A673 (cell line): ENCODE measurements around the gene HS1BP3. TPM values are rescaled to one million over a fixed set of nuclear protein-coding genes. Genes with fewer than 3 reads are reported as not detected.
A peak's percentile ranks its signal among the peaks of the same experiment; 100 is the strongest.

ENCODE experiments used
- BruUV-seq: library from RNA; stranded (reverse); fragments of 400-500 nt; replicated peaks from 2 replicates; lab custom pipeline; 2021; lab: Mats Ljungman, UMichigan
- CTCF ChIA-PET: fragments of 300-600 bp; sonication (Branson Sonifier 250); formaldehyde crosslinking; loops from one replicate; lab custom pipeline; 2022; ENCODE audit warnings: antibody characterized with exemption; lab: Charles Lee
- POLR2A ChIA-PET: fragments of 300-600 bp; sonication (Branson Sonifier 250); formaldehyde crosslinking; loops from one replicate; lab custom pipeline; 2022; ENCODE audit warnings: antibody characterized with exemption; ENCODE audit not compliant: low non-redundant PET; lab: Charles Lee
- DNase-seq: peaks from one replicate; pipeline ENCODE4 v3.0.0-alpha.2; 2015; ENCODE audit warnings: low spot score
- H3K27ac ChIP-seq: fragments of 200-600 bp; sonication (generic); 2 replicates; pipeline ENCODE4 v1.5.1; 2016; ENCODE audit warnings: mixed run types, low read depth, mild to moderate bottlenecking, mixed read lengths, antibody characterized with exemption, low read length; ENCODE audit not compliant: poor library complexity, severe bottlenecking
- H3K27me3 ChIP-seq: fragments of 200-600 bp; sonication (generic); replicated peaks from 2 replicates; pipeline ENCODE4 v1.6.1; 2017; ENCODE audit warnings: mixed run types, low read depth, mild to moderate bottlenecking, mixed read lengths, antibody characterized with exemption, low read length; ENCODE audit not compliant: insufficient read depth, poor library complexity
- H3K36me3 ChIP-seq: fragments of 200-600 bp; sonication (generic); 2 replicates; pipeline ENCODE4 v1.6.1; 2016; ENCODE audit warnings: mixed run types, mild to moderate bottlenecking, mixed read lengths, antibody characterized with exemption, low read length; ENCODE audit not compliant: insufficient read depth, poor library complexity, severe bottlenecking
- H3K4me1 ChIP-seq: fragments of 200-600 bp; sonication (generic); 2 replicates; pipeline ENCODE4 v1.6.1; 2017; ENCODE audit warnings: mixed run types, mild to moderate bottlenecking, mixed read lengths, antibody characterized with exemption, low read length; ENCODE audit not compliant: insufficient read depth, poor library complexity, severe bottlenecking
- H3K4me3 ChIP-seq: fragments of 200-600 bp; sonication (generic); 2 replicates; pipeline ENCODE4 v1.5.1; 2016; ENCODE audit warnings: low read depth, mixed run types, mild to moderate bottlenecking, mixed read lengths, low read length; ENCODE audit not compliant: poor library complexity, severe bottlenecking
- H3K9me3 ChIP-seq: fragments of 200-600 bp; sonication (generic); 2 replicates; pipeline ENCODE4 v1.6.1; 2016; ENCODE audit warnings: mixed run types, low read depth, mild to moderate bottlenecking, mixed read lengths, antibody characterized with exemption, low read length; ENCODE audit not compliant: poor library complexity, severe bottlenecking
- EZH2 ChIP-seq: fragments of 200-600 bp; sonication (generic); IDR thresholded peaks from 2 replicates; pipeline ENCODE4 v1.6.1; 2017; ENCODE audit warnings: borderline replicate concordance, low read depth, mild to moderate bottlenecking, mixed read lengths, antibody characterized with exemption, low read length; ENCODE audit not compliant: poor library complexity, severe bottlenecking
- intact Hi-C: fragments of 100-400 bp; cut with micrococcal nuclease; formaldehyde crosslinking; loops from one replicate; pipeline ENCODE4 v1.10.0; 2022; ENCODE audit not compliant: unreplicated experiment
- total RNA-seq: library from RNA; stranded (reverse); gene quantifications from 2 replicates; pipeline ENCODE4 v1.2.3, GENCODE V29; 2021
- TF ChIP-seq, protein P1 (sequence below): fragments of 300-800, 200-600 bp; sonication (generic); conservative IDR thresholded peaks from 2 replicates; pipeline ENCODE4 v1.5.1; 2017; ENCODE audit warnings: low read depth, mild to moderate bottlenecking, antibody characterized with exemption, low read length, moderate library complexity, mixed read lengths

HS1BP3 gene
- total RNA-seq, 1 experiment from 2014 or later, result 12.6 TPM

DNA sequence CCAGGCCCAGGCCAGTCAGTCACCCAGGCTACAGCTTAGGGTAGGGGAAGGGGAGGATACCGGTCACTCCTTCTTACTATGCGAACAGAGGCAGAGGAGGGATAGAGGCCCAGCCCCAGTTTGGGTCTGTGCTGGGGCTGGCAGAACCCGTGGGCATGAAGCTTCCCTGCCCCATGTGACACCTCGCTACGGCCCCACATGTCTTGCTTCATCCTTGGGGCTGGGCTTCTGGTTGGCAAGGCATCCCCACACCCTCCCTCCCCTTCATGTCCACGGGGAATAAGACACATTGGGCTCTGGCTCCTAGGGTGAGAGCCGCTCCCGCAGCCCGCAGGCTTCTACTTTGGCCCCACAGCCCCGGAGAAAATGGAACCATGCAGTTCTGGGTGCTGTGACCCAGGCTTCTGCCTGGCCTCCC is 32.4 kb downstream of the HS1BP3 start:
- H3K27me3 ChIP-seq, result no peaks in the 10 kb centered on the region
- H3K9me3 ChIP-seq, result no peaks in the 10 kb centered on the region
- no TSS peak for BruUV-seq
- ChIA-PET CTCF (no interaction called here), POLR2A (no interaction called here)
- intact Hi-C loops, result no loop called here
- no peak overlapping the region for H3K27ac ChIP-seq
- H3K36me3 ChIP-seq, result no peaks in the 10 kb centered on the region
- H3K4me3 ChIP-seq, result no peak overlapping the region
- TF ChIP-seq, protein P1, sequence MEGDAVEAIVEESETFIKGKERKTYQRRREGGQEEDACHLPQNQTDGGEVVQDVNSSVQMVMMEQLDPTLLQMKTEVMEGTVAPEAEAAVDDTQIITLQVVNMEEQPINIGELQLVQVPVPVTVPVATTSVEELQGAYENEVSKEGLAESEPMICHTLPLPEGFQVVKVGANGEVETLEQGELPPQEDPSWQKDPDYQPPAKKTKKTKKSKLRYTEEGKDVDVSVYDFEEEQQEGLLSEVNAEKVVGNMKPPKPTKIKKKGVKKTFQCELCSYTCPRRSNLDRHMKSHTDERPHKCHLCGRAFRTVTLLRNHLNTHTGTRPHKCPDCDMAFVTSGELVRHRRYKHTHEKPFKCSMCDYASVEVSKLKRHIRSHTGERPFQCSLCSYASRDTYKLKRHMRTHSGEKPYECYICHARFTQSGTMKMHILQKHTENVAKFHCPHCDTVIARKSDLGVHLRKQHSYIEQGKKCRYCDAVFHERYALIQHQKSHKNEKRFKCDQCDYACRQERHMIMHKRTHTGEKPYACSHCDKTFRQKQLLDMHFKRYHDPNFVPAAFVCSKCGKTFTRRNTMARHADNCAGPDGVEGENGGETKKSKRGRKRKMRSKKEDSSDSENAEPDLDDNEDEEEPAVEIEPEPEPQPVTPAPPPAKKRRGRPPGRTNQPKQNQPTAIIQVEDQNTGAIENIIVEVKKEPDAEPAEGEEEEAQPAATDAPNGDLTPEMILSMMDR, result no peak
- no peak for TF ChIP-seq EZH2
- no peak for DNase-seq
- no peaks in the 10 kb centered on the region for H3K4me1 ChIP-seq

- no peaks in the 10 kb centered on the region for H3K27me3 ChIP-seq
- TF ChIP-seq, protein P1, result no peak
- no peak for TF ChIP-seq EZH2
- CTCF ChIA-PET, result no interaction called here
- H3K4me3 ChIP-seq, result no peak overlapping the region
- H3K9me3 ChIP-seq, result no peaks in the 10 kb centered on the region
- no peaks in the 10 kb centered on the region for H3K4me1 ChIP-seq
- BruUV-seq, result no TSS peak
- H3K36me3 ChIP-seq, result no peaks in the 10 kb centered on the region
- peak; percentile 25 for DNase-seq
- POLR2A ChIA-PET, result no interaction called here
- intact Hi-C loops, result no loop called here
- H3K27ac ChIP-seq, result no peak overlapping the region
Measured at GRCh38 chr2:20617892-20618467, 32.9 kb downstream of the HS1BP3 start.

GRCh38 chr2:20617081-20617575 is 33.8 kb downstream of the HS1BP3 start:
- Histone ChIP-seq H3K27me3 (no peaks in the 10 kb centered on the region), H3K4me3 (no peak overlapping the region), H3K27ac (no peak overlapping the region), H3K4me1 (no peaks in the 10 kb centered on the region), H3K9me3 (no peaks in the 10 kb centered on the region), H3K36me3 (no peaks in the 10 kb centered on the region)
- TF ChIP-seq, protein P1, result no peak
- TF ChIP-seq EZH2, result no peak
- no TSS peak for BruUV-seq
- no peak for DNase-seq
- intact Hi-C loops, result no loop called here
- ChIA-PET POLR2A (no interaction called here), CTCF (no interaction called here)
